Measurements from ENCODE around the gene SBK3.

DNA sequence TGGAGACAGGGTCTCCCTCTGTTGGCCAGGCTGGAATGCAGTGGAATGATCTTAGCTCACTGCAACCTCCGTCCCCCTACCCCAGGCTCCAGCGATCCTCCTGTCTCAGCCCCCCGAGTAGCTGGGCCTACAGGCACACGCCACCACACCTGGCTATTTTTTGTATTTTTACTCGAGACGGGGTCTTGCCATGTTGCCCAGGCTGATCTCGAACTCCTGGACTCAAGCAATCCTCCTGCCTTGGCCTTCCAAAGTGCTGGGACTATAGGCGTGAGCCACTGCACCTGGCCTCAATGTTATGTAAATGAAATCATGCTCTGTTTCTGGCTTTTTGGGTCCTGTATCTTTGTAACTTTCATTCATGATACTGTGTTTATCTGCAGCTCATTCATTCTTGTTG is 43.4 kb upstream of the SBK3 start:
- TF ChIP-seq, protein P1, sequence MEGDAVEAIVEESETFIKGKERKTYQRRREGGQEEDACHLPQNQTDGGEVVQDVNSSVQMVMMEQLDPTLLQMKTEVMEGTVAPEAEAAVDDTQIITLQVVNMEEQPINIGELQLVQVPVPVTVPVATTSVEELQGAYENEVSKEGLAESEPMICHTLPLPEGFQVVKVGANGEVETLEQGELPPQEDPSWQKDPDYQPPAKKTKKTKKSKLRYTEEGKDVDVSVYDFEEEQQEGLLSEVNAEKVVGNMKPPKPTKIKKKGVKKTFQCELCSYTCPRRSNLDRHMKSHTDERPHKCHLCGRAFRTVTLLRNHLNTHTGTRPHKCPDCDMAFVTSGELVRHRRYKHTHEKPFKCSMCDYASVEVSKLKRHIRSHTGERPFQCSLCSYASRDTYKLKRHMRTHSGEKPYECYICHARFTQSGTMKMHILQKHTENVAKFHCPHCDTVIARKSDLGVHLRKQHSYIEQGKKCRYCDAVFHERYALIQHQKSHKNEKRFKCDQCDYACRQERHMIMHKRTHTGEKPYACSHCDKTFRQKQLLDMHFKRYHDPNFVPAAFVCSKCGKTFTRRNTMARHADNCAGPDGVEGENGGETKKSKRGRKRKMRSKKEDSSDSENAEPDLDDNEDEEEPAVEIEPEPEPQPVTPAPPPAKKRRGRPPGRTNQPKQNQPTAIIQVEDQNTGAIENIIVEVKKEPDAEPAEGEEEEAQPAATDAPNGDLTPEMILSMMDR (IDR thresholded peaks at IDR 0.05): no peak
- no peak for TF ChIP-seq POLR2A (IDR thresholded peaks at IDR 0.05)

All from esophagus squamous epithelium (tissue), 4 donors.